Measurements from ENCODE around the gene DOCK6.

- TF ChIP-seq, protein P1, sequence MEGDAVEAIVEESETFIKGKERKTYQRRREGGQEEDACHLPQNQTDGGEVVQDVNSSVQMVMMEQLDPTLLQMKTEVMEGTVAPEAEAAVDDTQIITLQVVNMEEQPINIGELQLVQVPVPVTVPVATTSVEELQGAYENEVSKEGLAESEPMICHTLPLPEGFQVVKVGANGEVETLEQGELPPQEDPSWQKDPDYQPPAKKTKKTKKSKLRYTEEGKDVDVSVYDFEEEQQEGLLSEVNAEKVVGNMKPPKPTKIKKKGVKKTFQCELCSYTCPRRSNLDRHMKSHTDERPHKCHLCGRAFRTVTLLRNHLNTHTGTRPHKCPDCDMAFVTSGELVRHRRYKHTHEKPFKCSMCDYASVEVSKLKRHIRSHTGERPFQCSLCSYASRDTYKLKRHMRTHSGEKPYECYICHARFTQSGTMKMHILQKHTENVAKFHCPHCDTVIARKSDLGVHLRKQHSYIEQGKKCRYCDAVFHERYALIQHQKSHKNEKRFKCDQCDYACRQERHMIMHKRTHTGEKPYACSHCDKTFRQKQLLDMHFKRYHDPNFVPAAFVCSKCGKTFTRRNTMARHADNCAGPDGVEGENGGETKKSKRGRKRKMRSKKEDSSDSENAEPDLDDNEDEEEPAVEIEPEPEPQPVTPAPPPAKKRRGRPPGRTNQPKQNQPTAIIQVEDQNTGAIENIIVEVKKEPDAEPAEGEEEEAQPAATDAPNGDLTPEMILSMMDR (conservative IDR thresholded peaks at IDR 0.05 in 1 of 2, IDR thresholded peaks at IDR 0.05 in 1 of 2; ENCODE audit: low read depth in 1 of 2, low read length in 2 of 2): no peak
- TF ChIP-seq EZH2 (IDR thresholded peaks at IDR 0.05; ENCODE audit: low read length, missing control alignments): no peak
These were observed 88.0 kb downstream of the DOCK6 start for GRCh38 chr19:11174336-11174735.
